Measurements from ENCODE around the gene TBPL1. TPM values are rescaled to one million over a fixed set of nuclear protein-coding genes. Genes with fewer than 3 reads are reported as not detected.

The TBPL1 gene
- total and polyA plus RNA-seq, 5 donors from 2014 or later, result 32.2 to 73.6 (median 58.8) TPM

DNA sequence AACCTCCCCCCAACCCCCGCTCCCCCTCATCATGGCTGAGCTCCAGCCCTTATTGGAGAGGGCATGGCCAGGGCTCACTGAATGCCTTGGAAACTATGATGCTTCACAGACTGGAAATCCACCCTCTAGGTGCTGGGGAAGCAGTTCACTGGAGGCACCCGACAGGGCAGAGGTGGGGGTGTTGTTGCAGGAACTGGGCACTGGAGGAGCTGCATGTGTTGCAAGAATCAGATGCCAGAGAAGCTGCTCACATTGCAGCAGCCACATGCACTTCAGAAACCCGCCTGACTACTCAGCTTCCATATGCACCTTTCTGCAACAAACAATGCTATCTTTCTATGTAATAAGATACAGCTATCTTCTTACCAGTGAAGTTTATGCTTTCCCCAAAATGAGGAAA lies 7.9 kb upstream of the TBPL1 start:
- Mint-ChIP-seq H3K9me3 (no peaks in the 10 kb centered on the region), H3K4me3 (no peak overlapping the region), H3K27ac (no peak overlapping the region), H3K36me3 (no peaks in the 10 kb centered on the region), H3K4me1 (peaks cover 0 to 5% (median 0%) of the 10 kb centered on the region in 4 donors), H3K27me3 (peaks cover 18% of the 10 kb centered on the region)
- no peaks in the 10 kb centered on the region for H3K9me3 ChIP-seq (ENCODE audit: control insufficient read depth in 2 of 2, low read length in 2 of 2)
- no peak overlapping the region for H3K27ac ChIP-seq (ENCODE audit: insufficient read depth, low read length, poor library complexity, severe bottlenecking)
- no peak for ATAC-seq (ENCODE audit: low read depth in 2 of 2)
- H3K4me3 ChIP-seq (ENCODE audit: low read depth, low read length), result no peak overlapping the region
- no peaks in the 10 kb centered on the region for H3K36me3 ChIP-seq (ENCODE audit: control insufficient read depth, insufficient read depth, low read length)
- no peak for DNase-seq
- H3K4me1 ChIP-seq (ENCODE audit: control insufficient read depth, insufficient read depth, low read length, poor library complexity, severe bottlenecking), result no peaks in the 10 kb centered on the region
- peaks cover 6% of the 10 kb centered on the region for H3K27me3 ChIP-seq (ENCODE audit: control insufficient read depth, insufficient read depth, low read length)

DNA sequence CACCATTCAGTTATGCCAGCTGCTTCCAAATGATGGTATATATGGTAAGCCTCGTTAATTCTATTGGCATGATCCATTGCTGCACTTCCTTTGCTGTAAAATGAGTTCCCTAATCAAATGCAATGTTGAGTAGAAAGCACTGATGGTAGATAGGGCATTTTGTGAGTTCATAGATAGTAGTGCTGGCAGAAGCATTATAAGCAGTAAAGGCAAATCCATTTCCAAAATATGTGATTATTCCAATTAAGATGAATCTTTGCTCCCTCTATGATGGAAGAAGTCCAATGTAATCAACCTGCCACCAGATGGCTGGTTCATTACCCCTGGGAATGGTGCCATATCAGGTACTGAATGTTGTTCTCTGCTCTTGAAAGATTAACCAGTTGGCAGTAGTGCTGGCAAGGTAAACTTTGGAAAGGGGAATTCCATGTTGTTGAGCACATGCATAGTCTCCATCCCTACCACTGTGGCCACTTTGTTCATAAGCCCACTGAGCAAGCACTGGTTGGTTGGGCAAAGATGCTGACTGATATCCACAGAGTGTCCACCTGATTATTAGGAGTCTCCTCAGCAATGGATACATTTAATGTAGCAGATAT lies 5.6 kb upstream of the TBPL1 start:
- Histone ChIP-seq H3K4me1 (ENCODE audit: control insufficient read depth, insufficient read depth, low read length, poor library complexity, severe bottlenecking) (peaks cover 7% of the 10 kb centered on the region), H3K27ac (ENCODE audit: insufficient read depth, low read length, poor library complexity, severe bottlenecking) (no peak overlapping the region), H3K9me3 (ENCODE audit: control insufficient read depth in 2 of 2, low read length in 2 of 2) (no peaks in the 10 kb centered on the region), H3K36me3 (ENCODE audit: control insufficient read depth, insufficient read depth, low read length) (no peaks in the 10 kb centered on the region), H3K4me3 (ENCODE audit: low read depth, low read length) (no peak overlapping the region), H3K27me3 (ENCODE audit: control insufficient read depth, insufficient read depth, low read length) (no peaks in the 10 kb centered on the region)
- no peak for DNase-seq
- ATAC-seq (ENCODE audit: low read depth in 2 of 2), result no peak
- H3K9me3 Mint-ChIP-seq, result peaks cover 0 to 1% (median 0%) of the 10 kb centered on the region in 7 donors
- H3K4me3 Mint-ChIP-seq, result no peak overlapping the region
- peaks cover 6 to 12% (median 9%) of the 10 kb centered on the region in 4 donors for H3K4me1 Mint-ChIP-seq
- H3K36me3 Mint-ChIP-seq, result no peaks in the 10 kb centered on the region
- peaks cover 12% of the 10 kb centered on the region for H3K27me3 Mint-ChIP-seq
- H3K27ac Mint-ChIP-seq, result no peak overlapping the region

DNA sequence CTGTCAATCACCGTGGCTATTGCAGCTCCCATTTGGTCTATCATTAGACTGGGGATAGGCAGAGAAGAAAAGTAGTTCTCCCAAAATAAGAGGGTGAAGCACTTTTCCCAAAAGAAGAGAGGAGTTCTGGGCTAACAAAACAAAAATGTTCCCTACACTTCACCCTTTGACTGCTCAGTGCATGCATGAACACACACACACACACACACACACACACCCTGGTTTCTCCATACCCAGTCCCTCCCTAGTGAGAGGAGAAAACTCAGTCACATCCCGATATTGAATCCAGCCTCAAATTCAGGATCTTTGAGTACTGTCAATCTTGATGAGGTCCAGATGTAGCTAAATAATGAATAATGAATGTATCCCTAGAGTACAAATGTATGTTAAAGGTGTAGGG lies 4.6 kb upstream of the TBPL1 start:
- no peak for DNase-seq
- peaks cover 7% of the 10 kb centered on the region for H3K4me1 ChIP-seq (ENCODE audit: control insufficient read depth, insufficient read depth, low read length, poor library complexity, severe bottlenecking)
- ATAC-seq (ENCODE audit: low read depth in 2 of 2), result no peak
- H3K27me3 ChIP-seq (ENCODE audit: control insufficient read depth, insufficient read depth, low read length), result no peaks in the 10 kb centered on the region
- Mint-ChIP-seq H3K36me3 (no peaks in the 10 kb centered on the region), H3K4me1 (peaks cover 6 to 17% (median 9%) of the 10 kb centered on the region in 4 donors), H3K27ac (no peak overlapping the region), H3K27me3 (peaks cover 17% of the 10 kb centered on the region), H3K9me3 (peaks cover 0 to 3% (median 0%) of the 10 kb centered on the region in 7 donors), H3K4me3 (peak overlapping the region in 1 of 4 donors; percentile 56)
- H3K4me3 ChIP-seq (ENCODE audit: low read depth, low read length), result no peak overlapping the region
- no peak overlapping the region for H3K27ac ChIP-seq (ENCODE audit: insufficient read depth, low read length, poor library complexity, severe bottlenecking)
- no peaks in the 10 kb centered on the region for H3K9me3 ChIP-seq (ENCODE audit: control insufficient read depth in 2 of 2, low read length in 2 of 2)
- no peaks in the 10 kb centered on the region for H3K36me3 ChIP-seq (ENCODE audit: control insufficient read depth, insufficient read depth, low read length)

DNA sequence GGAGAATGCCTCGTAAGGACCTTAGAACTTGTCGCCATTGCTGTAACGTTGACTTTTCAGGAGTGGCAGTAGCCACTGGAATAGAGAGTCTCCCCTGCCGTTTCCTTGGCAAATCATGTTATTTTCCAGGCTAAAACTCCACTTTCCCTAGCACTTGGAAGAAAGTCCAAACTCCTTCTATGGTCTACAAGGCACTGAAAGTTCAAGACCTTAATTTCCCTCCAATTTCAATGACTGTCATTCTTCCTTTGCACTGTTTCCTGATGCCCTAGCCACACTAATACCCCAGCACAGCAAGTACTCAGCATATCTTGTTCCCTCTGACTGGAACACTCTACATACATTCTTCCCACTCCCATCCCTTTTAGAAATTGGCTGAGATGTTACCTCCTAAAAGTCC lies 1.8 kb upstream of the TBPL1 start:
- no peaks in the 10 kb centered on the region for H3K27me3 ChIP-seq (ENCODE audit: control insufficient read depth, insufficient read depth, low read length)
- Mint-ChIP-seq H3K27ac (peak overlapping the region; percentile 43 to 86 (median 85)), H3K4me3 (peak overlapping the region; percentile 96 to 100 (median 98)), H3K36me3 (no peaks in the 10 kb centered on the region), H3K4me1 (peaks cover 25 to 41% (median 27%) of the 10 kb centered on the region in 4 donors), H3K27me3 (peaks cover 17% of the 10 kb centered on the region), H3K9me3 (peaks cover 0 to 3% (median 0%) of the 10 kb centered on the region in 7 donors)
- no peaks in the 10 kb centered on the region for H3K9me3 ChIP-seq (ENCODE audit: control insufficient read depth in 2 of 2, low read length in 2 of 2)
- H3K4me1 ChIP-seq (ENCODE audit: control insufficient read depth, insufficient read depth, low read length, poor library complexity, severe bottlenecking), result peaks cover 32% of the 10 kb centered on the region
- peak overlapping the region; percentile 72 for H3K27ac ChIP-seq (ENCODE audit: insufficient read depth, low read length, poor library complexity, severe bottlenecking)
- H3K36me3 ChIP-seq (ENCODE audit: control insufficient read depth, insufficient read depth, low read length), result no peaks in the 10 kb centered on the region
- no peak for ATAC-seq (ENCODE audit: low read depth in 2 of 2)
- peak overlapping the region; percentile 88 for H3K4me3 ChIP-seq (ENCODE audit: low read depth, low read length)
- DNase-seq, result no peak

DNA sequence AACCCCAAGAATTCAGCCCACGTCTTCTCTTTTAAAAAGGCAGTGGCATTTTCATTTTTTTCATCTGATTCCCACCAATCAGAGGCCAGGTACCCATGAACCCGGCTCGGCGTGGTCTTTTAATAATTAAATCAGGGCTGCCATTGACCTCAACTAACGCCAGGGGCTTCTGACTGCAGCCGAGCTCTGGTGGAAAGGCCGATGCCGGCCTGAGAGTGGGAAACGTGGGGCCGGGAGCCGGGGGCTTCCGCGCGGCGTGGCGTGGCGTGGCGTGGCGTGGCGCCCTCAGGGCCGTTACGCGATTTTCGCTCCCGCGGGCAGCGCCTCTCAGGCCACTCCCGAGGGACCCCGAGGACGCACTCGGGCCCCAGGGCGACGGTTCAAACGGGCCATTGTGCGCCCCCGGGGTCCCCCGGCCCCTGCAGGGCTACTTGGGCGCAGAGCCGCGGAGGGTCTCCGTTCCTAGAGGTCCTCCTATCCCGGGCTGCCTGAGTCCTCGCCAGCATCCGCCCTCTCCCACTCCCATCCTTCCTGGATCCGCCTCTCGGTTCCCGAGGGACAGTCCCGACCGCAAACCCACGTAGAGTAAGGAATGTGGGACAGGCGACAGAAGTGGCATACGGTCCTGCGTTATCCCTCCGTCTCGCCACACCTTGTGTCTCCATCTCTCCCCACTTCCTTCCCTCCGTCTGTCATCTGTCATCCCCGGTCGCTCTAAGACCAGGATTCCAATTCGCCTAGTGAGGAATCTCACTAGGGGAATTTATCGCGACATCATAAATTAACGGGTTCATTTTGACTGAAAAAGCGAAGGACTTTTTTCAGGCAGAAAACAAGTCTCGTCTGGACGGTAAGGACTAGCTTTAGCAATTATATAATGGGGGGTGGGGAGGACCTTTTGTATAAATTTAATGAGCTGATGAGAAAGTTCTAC lies 876 bp upstream of the TBPL1 start:
- H3K9me3 Mint-ChIP-seq, result peaks cover 0 to 3% (median 0%) of the 10 kb centered on the region in 7 donors
- Histone ChIP-seq H3K4me3 (ENCODE audit: low read depth, low read length) (peak overlapping the region; percentile 91), H3K4me1 (ENCODE audit: control insufficient read depth, insufficient read depth, low read length, poor library complexity, severe bottlenecking) (peaks cover 32% of the 10 kb centered on the region), H3K9me3 (ENCODE audit: control insufficient read depth in 2 of 2, low read length in 2 of 2) (no peaks in the 10 kb centered on the region), H3K27me3 (ENCODE audit: control insufficient read depth, insufficient read depth, low read length) (no peaks in the 10 kb centered on the region), H3K27ac (ENCODE audit: insufficient read depth, low read length, poor library complexity, severe bottlenecking) (peak overlapping the region; percentile 72), H3K36me3 (ENCODE audit: control insufficient read depth, insufficient read depth, low read length) (no peaks in the 10 kb centered on the region)
- H3K36me3 Mint-ChIP-seq, result no peaks in the 10 kb centered on the region
- H3K4me3 Mint-ChIP-seq, result peak overlapping the region; percentile 96 to 100 (median 98)
- H3K27ac Mint-ChIP-seq, result peak overlapping the region; percentile 86 to 98 (median 96)
- peaks cover 11% of the 10 kb centered on the region for H3K27me3 Mint-ChIP-seq
- peak; percentile 29 for ATAC-seq (ENCODE audit: low read depth in 2 of 2)
- peaks cover 29 to 50% (median 36%) of the 10 kb centered on the region in 4 donors for H3K4me1 Mint-ChIP-seq
- DNase-seq, result peak; percentile 50 to 68 (median 54)

DNA sequence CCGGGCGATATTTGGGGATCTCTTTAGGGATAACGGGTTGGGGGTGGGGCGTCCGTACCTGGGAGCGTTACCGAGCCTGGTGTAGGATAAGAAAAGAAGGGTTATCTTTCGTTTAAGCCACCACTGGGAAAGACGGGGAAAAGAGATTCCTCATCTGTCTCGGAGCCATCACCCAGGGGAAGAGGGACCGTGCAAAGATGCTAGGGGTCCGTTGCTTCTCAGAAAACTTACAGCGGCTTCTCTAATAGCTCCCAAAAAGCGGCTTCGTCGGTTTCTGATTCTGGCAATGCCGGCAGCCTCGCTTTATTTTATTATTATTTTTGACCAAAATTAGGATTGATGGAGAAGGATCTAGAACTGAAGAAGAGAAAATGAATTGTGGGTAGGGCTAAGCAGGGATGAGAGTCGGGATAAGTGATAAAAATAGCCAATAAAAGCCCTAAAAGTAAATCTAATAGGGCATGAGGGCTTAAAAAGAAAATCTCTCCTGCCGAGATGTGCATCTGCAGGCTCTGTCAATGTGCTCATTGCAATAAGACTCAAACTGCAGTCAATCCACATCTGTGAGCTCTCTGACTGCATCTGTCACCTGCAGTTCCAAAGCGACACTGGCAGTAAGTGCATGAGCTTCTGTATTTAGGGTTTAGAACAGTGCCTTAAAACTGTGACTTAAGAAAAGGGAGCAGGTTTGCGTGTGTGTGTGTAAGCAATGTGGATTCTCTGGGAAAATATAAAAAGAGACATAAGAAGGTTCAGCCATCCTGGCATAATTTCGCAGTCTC lies 801 bp downstream of the TBPL1 start:
- peak overlapping the region; percentile 72 for H3K27ac ChIP-seq (ENCODE audit: insufficient read depth, low read length, poor library complexity, severe bottlenecking)
- DNase-seq (peak in 2 of 3 donors; percentile 24 to 31), ATAC-seq (ENCODE audit: low read depth in 2 of 2) (no peak)
- H3K27me3 Mint-ChIP-seq, result peaks cover 11% of the 10 kb centered on the region
- H3K27me3 ChIP-seq (ENCODE audit: control insufficient read depth, insufficient read depth, low read length), result no peaks in the 10 kb centered on the region
- peaks cover 31 to 62% (median 47%) of the 10 kb centered on the region in 4 donors for H3K4me1 Mint-ChIP-seq
- no peaks in the 10 kb centered on the region for H3K36me3 ChIP-seq (ENCODE audit: control insufficient read depth, insufficient read depth, low read length)
- peaks cover 0 to 3% (median 0%) of the 10 kb centered on the region in 7 donors for H3K9me3 Mint-ChIP-seq
- peak overlapping the region; percentile 64 to 87 (median 86) for H3K27ac Mint-ChIP-seq
- peaks cover 39% of the 10 kb centered on the region for H3K4me1 ChIP-seq (ENCODE audit: control insufficient read depth, insufficient read depth, low read length, poor library complexity, severe bottlenecking)
- no peaks in the 10 kb centered on the region for H3K36me3 Mint-ChIP-seq
- H3K4me3 Mint-ChIP-seq, result peak overlapping the region; percentile 96 to 100 (median 98)
- no peaks in the 10 kb centered on the region for H3K9me3 ChIP-seq (ENCODE audit: control insufficient read depth in 2 of 2, low read length in 2 of 2)
- peak overlapping the region; percentile 77 for H3K4me3 ChIP-seq (ENCODE audit: low read depth, low read length)

Measured in CD4-positive, CD25-positive, alpha-beta regulatory T cell (primary cell).